Spleen (tissue), 7 donors: ENCODE data around the gene PPP1R3C.

ENCODE experiments used
- CTCF ChIP-seq, 11 experiments: fragments of 200-600 bp in 7 of 11; fragments of 450-650 bp in 4 of 11; sonication (generic) in 4 of 11; IDR thresholded peaks in 8 of 11; conservative IDR thresholded peaks in 3 of 11; 1 replicate in 7 of 11; 2 replicates in 4 of 11; pipeline versions ENCODE4 v1.4.0 to v1.8.0; 2016 to 2021; ENCODE audit warnings: antibody characterized with exemption in 11 of 11, inconsistent platforms in 4 of 11, mild to moderate bottlenecking in 1 of 11
- POLR2A ChIP-seq, 3 donors: fragments of 450-650 bp; IDR thresholded peaks; one replicate each; pipeline ENCODE4 v1.5.1; 2017; ENCODE audit warnings: antibody characterized with exemption in 3 of 3, mild to moderate bottlenecking in 1 of 3
- POLR2AphosphoS5 ChIP-seq, 3 donors: sonication (generic); formaldehyde crosslinking; IDR thresholded peaks; one replicate each; pipeline ENCODE4 v1.5.1; 2017; ENCODE audit warnings: antibody characterized with exemption in 3 of 3
- donor health status: DM: no; HTN: no; CAD: no; lungs with moderate emphysema.
- donor health status: DM: no; HTN: no; CAD: no.
- donor health status: DM: no; HTN: no; CAD: no.

DNA sequence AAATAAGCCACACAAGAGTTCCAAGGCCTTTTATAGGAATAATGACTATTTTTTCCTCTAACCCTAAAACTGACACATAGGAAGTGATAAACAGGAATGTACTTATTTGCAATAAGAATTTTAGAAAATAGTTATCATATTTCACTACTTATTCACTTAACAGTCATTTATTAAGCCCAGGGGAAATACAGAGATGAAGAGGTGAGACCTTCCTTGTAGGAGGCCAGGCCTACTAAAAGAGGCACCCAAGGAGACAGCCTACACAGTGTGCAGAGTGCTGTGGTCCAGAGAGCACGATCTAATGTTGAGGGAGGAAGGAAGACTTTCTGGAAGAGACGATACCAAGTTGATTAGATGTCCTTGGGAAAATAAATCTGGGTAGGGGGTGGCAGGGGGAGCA lies 45.0 kb upstream of the PPP1R3C start:
- TF ChIP-seq CTCF (IDR thresholded peaks at IDR 0.05 in 8 of 11, conservative IDR thresholded peaks at IDR 0.05 in 3 of 11) (no peak), POLR2A (IDR thresholded peaks at IDR 0.05) (no peak), POLR2AphosphoS5 (IDR thresholded peaks at IDR 0.05) (no peak)
